Fibroblast of mammary gland (primary cell): ENCODE results near the gene TTLL12.

Source experiments
- DNase-seq: peaks from one replicate; pipeline ENCODE4 v3.0.0-alpha.2; 2010; ENCODE audit warnings: low read depth
- H3K4me3 ChIP-seq: 2 replicates; pipeline ENCODE4 v1.5.1; 2011; ENCODE audit warnings: low read depth, mild to moderate bottlenecking, low read length, moderate library complexity; ENCODE audit not compliant: control insufficient read depth
- TF ChIP-seq, protein P1 (sequence below): conservative IDR thresholded peaks from 2 replicates; pipeline ENCODE4 v1.5.1; 2011; ENCODE audit warnings: low read depth, low read length, inconsistent platforms; ENCODE audit not compliant: control insufficient read depth, insufficient read depth

The TTLL12 gene

DNA sequence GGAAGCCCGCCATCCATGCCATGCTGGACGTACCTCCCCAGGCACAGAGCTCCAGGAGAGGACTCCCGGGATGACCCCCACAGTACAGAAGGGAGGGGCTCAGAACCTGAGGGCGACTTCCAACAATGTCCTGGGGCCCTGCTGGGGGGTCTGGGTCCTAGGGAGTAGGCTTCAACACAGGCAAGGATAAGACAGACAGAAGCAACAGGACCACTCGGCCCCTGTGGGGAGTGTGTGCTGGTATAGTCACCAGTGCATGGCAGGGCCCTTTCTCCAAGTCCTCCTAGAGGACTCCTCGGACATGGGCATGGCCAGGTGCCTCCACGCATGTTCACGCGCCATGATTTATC, 16.8 kb downstream of the TTLL12 start:
- TF ChIP-seq, protein P1, sequence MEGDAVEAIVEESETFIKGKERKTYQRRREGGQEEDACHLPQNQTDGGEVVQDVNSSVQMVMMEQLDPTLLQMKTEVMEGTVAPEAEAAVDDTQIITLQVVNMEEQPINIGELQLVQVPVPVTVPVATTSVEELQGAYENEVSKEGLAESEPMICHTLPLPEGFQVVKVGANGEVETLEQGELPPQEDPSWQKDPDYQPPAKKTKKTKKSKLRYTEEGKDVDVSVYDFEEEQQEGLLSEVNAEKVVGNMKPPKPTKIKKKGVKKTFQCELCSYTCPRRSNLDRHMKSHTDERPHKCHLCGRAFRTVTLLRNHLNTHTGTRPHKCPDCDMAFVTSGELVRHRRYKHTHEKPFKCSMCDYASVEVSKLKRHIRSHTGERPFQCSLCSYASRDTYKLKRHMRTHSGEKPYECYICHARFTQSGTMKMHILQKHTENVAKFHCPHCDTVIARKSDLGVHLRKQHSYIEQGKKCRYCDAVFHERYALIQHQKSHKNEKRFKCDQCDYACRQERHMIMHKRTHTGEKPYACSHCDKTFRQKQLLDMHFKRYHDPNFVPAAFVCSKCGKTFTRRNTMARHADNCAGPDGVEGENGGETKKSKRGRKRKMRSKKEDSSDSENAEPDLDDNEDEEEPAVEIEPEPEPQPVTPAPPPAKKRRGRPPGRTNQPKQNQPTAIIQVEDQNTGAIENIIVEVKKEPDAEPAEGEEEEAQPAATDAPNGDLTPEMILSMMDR = no peak
- DNase-seq = no peak
- H3K4me3 ChIP-seq = no peak overlapping the region

DNA sequence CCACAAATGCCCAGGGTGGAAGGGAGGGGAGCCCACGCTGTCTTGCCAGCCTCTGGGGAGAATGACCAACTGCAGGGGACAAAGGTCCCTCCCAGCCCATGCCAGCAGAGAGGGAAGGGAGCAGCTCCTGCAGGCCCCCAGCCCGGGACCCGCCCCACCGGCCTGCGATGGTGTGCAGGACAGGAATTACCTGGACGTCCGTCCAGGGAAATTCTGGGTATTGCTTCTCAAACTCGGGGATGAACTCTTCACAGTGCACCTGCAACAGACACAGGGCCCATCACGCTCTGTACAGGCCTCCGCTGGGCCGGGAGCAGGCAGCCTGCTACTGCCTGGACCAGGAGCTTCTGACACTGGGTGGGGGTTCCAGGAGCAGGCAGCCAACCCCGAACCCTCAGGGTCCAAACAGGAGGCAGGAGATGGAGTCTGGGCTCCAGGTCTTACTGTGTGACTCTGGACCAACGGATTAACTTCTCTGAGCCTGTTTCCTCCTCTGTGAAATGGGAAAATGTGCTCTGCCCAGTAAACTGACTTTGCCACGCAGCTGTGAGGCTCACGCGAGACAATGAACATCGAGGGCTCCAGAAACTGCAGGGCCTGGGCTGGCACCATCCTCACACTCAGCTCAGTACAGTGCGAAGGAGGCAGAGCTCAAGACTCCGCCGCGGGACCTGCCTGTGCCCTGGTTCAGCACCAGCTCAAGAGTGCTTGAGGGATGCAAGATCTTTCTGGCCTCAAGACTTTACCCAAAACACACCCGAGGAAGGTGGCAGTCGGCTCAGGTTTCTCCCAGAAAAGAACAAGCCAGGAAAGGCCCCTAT, 17.4 kb downstream of the TTLL12 start:
- TF ChIP-seq, protein P1 = no peak
- DNase-seq = no peak
- H3K4me3 ChIP-seq = no peak overlapping the region

DNA sequence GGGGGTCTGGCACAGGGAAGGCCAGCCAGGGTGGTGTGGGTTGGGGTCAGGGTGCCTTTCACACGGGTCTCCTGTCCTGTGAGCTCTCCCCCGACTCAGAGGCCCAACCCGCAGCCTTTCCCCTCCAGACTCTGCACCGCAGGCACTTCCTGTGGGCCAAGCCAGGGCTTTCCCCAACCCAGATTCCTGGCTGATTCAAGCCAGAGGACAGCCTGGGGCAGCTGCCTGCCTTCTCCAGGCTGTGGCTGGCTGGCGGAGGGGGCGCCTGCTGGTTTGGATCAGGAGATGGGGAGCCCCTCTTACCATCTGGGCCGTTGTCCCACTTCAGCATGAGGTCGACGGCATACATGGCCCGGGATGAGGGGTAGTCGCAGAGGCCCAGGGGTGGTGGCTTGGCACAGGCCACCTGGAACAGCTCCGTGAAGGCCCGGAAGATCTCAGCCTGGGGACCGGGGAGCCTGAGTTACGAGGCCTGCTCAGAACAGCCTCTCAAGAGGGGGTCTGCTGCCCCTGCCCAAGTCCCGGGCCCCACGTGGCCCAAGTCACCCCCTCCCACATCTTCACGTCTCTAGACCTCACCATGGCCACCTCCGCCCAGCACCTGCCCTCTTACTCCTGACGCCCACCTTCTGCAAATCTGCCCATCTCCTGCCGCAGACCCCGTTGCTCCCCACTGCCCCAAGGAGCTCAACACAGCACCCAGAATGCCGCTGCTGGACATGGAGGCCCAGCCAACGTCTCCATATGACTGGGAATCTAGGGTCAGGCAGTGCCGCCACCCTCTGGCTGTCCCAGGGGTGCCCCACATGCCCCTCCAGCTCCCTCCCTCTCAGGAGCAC, 18.2 kb downstream of the TTLL12 start:
- H3K4me3 ChIP-seq = no peak overlapping the region
- DNase-seq = no peak
- TF ChIP-seq, protein P1 = no peak

DNA sequence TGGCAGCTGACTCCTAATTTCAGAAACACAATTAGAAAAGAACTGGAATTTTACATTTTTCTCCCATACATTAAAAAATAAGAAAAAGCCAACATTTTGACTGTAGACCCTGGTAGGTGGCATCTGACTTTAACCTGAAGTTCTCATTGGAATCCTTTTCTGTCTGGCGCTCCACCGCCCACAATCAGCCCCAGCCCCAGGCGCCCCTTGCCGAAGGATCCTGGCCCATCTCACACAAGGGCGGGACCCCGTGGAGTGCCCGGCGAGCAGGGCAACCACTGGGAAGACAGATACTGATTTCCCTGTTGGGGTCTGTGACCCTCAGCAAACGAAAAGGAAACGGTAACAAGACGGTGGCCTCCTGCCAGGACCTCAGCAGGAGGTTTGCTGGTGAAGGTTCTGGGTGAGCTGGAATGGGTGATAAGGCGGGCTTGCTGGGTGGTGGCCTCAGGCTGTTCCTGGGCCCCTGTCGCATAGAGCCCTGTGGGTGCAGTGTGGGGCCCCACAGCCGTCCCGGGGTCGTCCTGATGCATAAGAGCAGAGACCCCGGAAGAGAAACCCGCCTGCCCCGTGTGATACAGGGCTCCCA, 19.8 kb downstream of the TTLL12 start:
- H3K4me3 ChIP-seq = no peak overlapping the region
- DNase-seq = no peak
- TF ChIP-seq, protein P1 = no peak

DNA sequence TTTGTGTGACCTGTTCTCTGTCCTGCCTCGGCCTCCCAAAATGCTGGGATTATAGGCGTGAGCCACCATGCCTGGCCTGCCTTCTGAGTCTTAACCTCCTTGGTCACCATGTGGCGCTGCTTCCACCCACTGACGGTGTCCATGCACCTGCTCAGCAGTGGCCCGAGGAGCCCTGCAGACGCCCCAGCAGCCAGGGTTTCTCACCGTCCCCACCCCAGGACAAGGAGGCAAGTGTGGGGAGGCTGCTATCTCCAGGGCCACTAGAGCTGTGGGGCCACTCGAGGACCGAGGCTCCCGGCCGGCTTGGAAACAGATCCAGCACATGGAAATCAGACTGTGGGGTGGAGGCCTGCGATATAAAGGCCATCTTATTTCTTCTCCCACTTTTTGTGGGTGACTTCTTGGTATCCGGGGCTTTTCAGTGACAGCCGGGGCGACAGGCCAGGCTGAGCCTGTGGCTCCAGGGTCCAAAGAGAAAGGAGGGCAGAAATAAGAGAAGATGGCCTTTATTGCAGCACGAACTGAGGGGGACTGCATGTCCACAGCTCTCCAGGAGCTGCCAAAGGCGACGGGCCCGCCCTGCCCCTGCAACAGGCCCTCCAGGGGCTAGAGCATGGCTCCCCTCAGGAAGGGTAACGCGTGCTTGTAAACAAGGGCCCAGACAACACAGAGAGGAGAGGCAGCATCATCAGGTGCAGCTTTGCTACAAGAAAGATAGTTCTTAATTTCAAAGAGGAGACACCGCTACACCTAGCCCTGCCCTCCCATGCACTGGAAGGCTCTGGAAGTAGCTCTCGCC, 20.6 kb downstream of the TTLL12 start:
- DNase-seq = no peak
- TF ChIP-seq, protein P1 = no peak
- H3K4me3 ChIP-seq = no peak overlapping the region

DNA sequence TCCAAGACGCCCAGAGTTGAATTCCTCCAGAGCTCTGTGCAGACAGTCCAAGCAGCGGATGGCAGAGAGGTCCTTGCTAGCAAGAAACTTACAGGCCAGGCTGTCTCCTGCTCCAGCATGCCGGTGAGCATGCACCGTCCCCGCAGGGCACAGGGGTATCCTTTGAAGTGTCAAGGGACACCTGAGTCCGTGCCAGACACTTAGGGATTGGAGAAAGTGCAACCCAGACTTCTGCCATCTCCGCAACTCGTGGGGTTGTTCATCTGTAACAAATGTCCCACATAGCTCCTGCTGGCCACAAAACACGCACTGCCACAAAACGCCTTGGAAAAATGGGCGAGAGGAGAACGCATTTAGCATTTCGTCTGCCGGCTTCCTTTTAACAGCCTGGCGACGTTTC, 22.3 kb downstream of the TTLL12 start:
- TF ChIP-seq, protein P1 = no peak
- H3K4me3 ChIP-seq = no peak overlapping the region
- DNase-seq = no peak
